T47D (cell line): ENCODE measurements around the gene CDKAL1.

Experiments
- DNase-seq, 2 experiments: peaks; one replicate each; pipeline versions ENCODE4 v3.0.0 to v3.0.0-alpha.2; 2011 to 2012; ENCODE audit warnings: low read depth in 1 of 2, low spot score in 1 of 2
- JUND ChIP-seq: IDR thresholded peaks from 2 replicates; pipeline ENCODE4 v1.6.1; 2012; ENCODE audit warnings: low read depth
- in situ Hi-C: cut with HindIII; loops from 2 replicates; pipeline ENCODE4 v1.10.0; 2016; ENCODE audit warnings: low sequenced_read_pairs, low pct_unique_long_range_greater_than_20kb

CDKAL1 gene

GRCh38 chr6:21099338-21100314, 565.4 kb downstream of the CDKAL1 start:
- TF ChIP-seq JUND, result no peak
- in situ Hi-C loops, result no loop called here
- no peak for DNase-seq

- in situ Hi-C loops, result no loop called here
- no peak for TF ChIP-seq JUND
Observed at GRCh38 chr6:21100991-21101390, 566.7 kb downstream of the CDKAL1 start.

GRCh38 chr6:21101694-21102093, 567.4 kb downstream of the CDKAL1 start:
- no peak for DNase-seq
- in situ Hi-C loops, result no loop called here
- no peak for TF ChIP-seq JUND

More at GRCh38 chr6:21100991-21101390, 566.7 kb downstream of the CDKAL1 start:
- peak in 1 of 2 experiments; percentile 7 for DNase-seq

GRCh38 chr6:21102201-21102600, 567.9 kb downstream of the CDKAL1 start:
- DNase-seq, result no peak
- TF ChIP-seq JUND, result no peak
- in situ Hi-C loops, result no loop called here

GRCh38 chr6:21102624-21103023, 568.4 kb downstream of the CDKAL1 start:
- in situ Hi-C loops, result no loop called here
- peak in 1 of 2 experiments; percentile 9 for DNase-seq
- no peak for TF ChIP-seq JUND

GRCh38 chr6:21103626-21104224, 569.5 kb downstream of the CDKAL1 start:
- peak; percentile 56; the same call in 1 of the 2 replicates for TF ChIP-seq JUND
- peak; percentile 38 to 80 for DNase-seq
- in situ Hi-C loops, result no loop called here

- in situ Hi-C loops, result no loop called here
- DNase-seq, result peak in 1 of 2 experiments; percentile 23
- no peak for TF ChIP-seq JUND
Observed at GRCh38 chr6:21104288-21104687, 570.0 kb downstream of the CDKAL1 start.

- in situ Hi-C loops, result no loop called here
- no peak for TF ChIP-seq JUND
- no peak for DNase-seq
Observed at GRCh38 chr6:21107796-21108195, 573.5 kb downstream of the CDKAL1 start.

- no peak for DNase-seq
- in situ Hi-C loops, result no loop called here
- TF ChIP-seq JUND, result no peak
Observed at GRCh38 chr6:21109391-21110178, 575.3 kb downstream of the CDKAL1 start.

GRCh38 chr6:21110684-21111083, 576.4 kb downstream of the CDKAL1 start:
- no peak for DNase-seq
- in situ Hi-C loops, result no loop called here
- TF ChIP-seq JUND, result no peak

- in situ Hi-C loops, result no loop called here
- TF ChIP-seq JUND, result no peak
- DNase-seq, result peak in 1 of 2 experiments; percentile 57
Observed at GRCh38 chr6:21111093-21111725, 577.0 kb downstream of the CDKAL1 start.

GRCh38 chr6:21115111-21115510, 580.9 kb downstream of the CDKAL1 start:
- TF ChIP-seq JUND, result no peak
- DNase-seq, result no peak

More at GRCh38 chr6:21115111-21115510, 580.9 kb downstream of the CDKAL1 start:
- in situ Hi-C loops, result no loop called here
